K562 (cell line): ENCODE results near the gene YLPM1. TPM values are rescaled to one million over a fixed set of nuclear protein-coding genes. Genes with fewer than 3 reads are reported as not detected.

Source experiments
- ATAC-seq: fragments of 200-7000 bp; cut with Tn5 transposase; 3 replicates; pipeline ENCODE4 v1.9.1; 2020; ENCODE audit warnings: moderate library complexity
- BruUV-seq: library from RNA; stranded (reverse); fragments of 400-500 nt; replicated peaks from 2 replicates; lab custom pipeline; 2021; lab: Mats Ljungman, UMichigan
- CTCF ChIA-PET: fragments of 300-600 bp; formaldehyde crosslinking; extraction: SDS; loops from one replicate; lab custom pipeline; 2021; ENCODE audit warnings: low intra/inter-chr PET ratio; lab: Yijun Ruan, JAX
- POLR2A ChIA-PET: fragments of 300-600, 350-650 bp; sonication (Branson Sonifier 250); formaldehyde crosslinking; extraction: SDS; loops from one replicate; lab custom pipeline; 2021; ENCODE audit warnings: antibody characterized with exemption, inconsistent platforms; lab: Yijun Ruan, JAX
- DNase-seq, 4 experiments: peaks; one replicate each; pipeline versions ENCODE4 v3.0.0 to v3.0.0-alpha.2; 2011 to 2018; ENCODE audit warnings: low spot score in 3 of 4, mixed read lengths in 3 of 4; ENCODE audit errors: extremely low read depth in 1 of 4
- FAIRE-seq: peaks from 2 replicates; lab custom pipeline; 2011; peaks lifted over from hg19 to GRCh38; lab: Jason Lieb, UNC
- H2AFZ ChIP-seq: 2 replicates; pipeline ENCODE4 v1.6.0; 2011; ENCODE audit warnings: low read depth, low read length, control low read depth, inconsistent platforms
- H3K27ac ChIP-seq: fragments of 200-600 bp; 3 replicates; pipeline ENCODE4 v1.8.0; 2011; ENCODE audit warnings: low read depth, mild to moderate bottlenecking, control low read depth, inconsistent platforms, low read length, moderate library complexity, mixed read lengths; ENCODE audit errors: extremely low read depth
- H3K27me3 ChIP-seq, 2 experiments: fragments of 300-600 bp in 1 of 2; 2 replicates in 1 of 2; 3 replicates in 1 of 2; pipeline versions ENCODE4 v1.6.0 to v1.8.0; 2011; ENCODE audit warnings: inconsistent platforms in 2 of 2, low read length in 2 of 2, mild to moderate bottlenecking in 1 of 2, mixed read lengths in 1 of 2, moderate library complexity in 1 of 2; ENCODE audit not compliant: control insufficient read depth in 2 of 2, insufficient read depth in 2 of 2
- H3K36me3 ChIP-seq: fragments of 300-600 bp; 3 replicates; pipeline ENCODE4 v1.8.0; 2011; ENCODE audit warnings: mild to moderate bottlenecking, low read length, inconsistent platforms; ENCODE audit not compliant: control insufficient read depth, insufficient read depth
- H3K4me1 ChIP-seq, 2 experiments: fragments of 200-600 bp in 1 of 2; replicated peaks in 1 of 2; 2 replicates in 1 of 2; 3 replicates in 1 of 2; pipeline versions ENCODE4 v1.5.1 to v1.8.0; 2011; ENCODE audit warnings: inconsistent platforms in 2 of 2, low read length in 2 of 2, mild to moderate bottlenecking in 1 of 2, mixed read lengths in 1 of 2, moderate library complexity in 1 of 2; ENCODE audit not compliant: control insufficient read depth in 2 of 2, insufficient read depth in 2 of 2
- H3K4me2 ChIP-seq: 2 replicates; pipeline ENCODE4 v1.6.1; 2011; ENCODE audit warnings: low read length, control low read depth, inconsistent platforms, mixed read lengths; ENCODE audit not compliant: insufficient read depth
- H3K4me3 ChIP-seq: fragments of 200-600 bp; sonication (generic), shearing (Covaris generic); 2 replicates; pipeline ENCODE4 v1.5.1; 2016; ENCODE audit warnings: control low read depth, inconsistent platforms
- H3K79me2 ChIP-seq: fragments of 200-600 bp; 3 replicates; pipeline ENCODE4 v1.8.0; 2011; ENCODE audit warnings: low read length, inconsistent platforms; ENCODE audit not compliant: control insufficient read depth, insufficient read depth
- H3K9ac ChIP-seq, 2 experiments: 2 replicates each; pipeline versions ENCODE4 v1.6.0 to v1.6.1; 2011; ENCODE audit warnings: low read depth in 2 of 2, low read length in 2 of 2, control low read depth in 1 of 2, inconsistent platforms in 1 of 2, mild to moderate bottlenecking in 1 of 2, mixed read lengths in 1 of 2; ENCODE audit not compliant: insufficient read depth in 1 of 2
- H3K9me1 ChIP-seq: one replicate; pipeline ENCODE4 v1.6.0; 2011; ENCODE audit warnings: inconsistent platforms, mild to moderate bottlenecking, low read length, moderate library complexity; ENCODE audit not compliant: control insufficient read depth, insufficient read depth
- H3K9me3 ChIP-seq: replicated peaks from 2 replicates; pipeline ENCODE4 v1.5.1; 2011; ENCODE audit warnings: low read depth, low read length, inconsistent platforms; ENCODE audit not compliant: control insufficient read depth, insufficient read depth
- H4K20me1 ChIP-seq: replicated peaks from 2 replicates; pipeline ENCODE4 v1.6.1; 2011; ENCODE audit warnings: low read length, inconsistent platforms, mixed read lengths; ENCODE audit not compliant: control insufficient read depth, insufficient read depth
- SIRT6 ChIP-seq: IDR thresholded peaks from one replicate; pipeline ENCODE4 v1.6.1; 2012; ENCODE audit warnings: low read depth, mild to moderate bottlenecking, control low read depth, inconsistent platforms, low read length, moderate library complexity
- U2AF2 ChIP-seq: fragments of 200-400 bp; formaldehyde crosslinking; optimal IDR thresholded peaks from 2 replicates; pipeline ENCODE3; 2017; ENCODE audit warnings: low read depth, mild to moderate bottlenecking, low read length
- YBX1 ChIP-seq: fragments of 450-650 bp; IDR thresholded peaks from 2 replicates; pipeline ENCODE4 v1.7.1; 2016; ENCODE audit warnings: mild to moderate bottlenecking
- ZC3H11A ChIP-seq: IDR thresholded peaks from 2 replicates; pipeline ENCODE4 v1.6.1; 2012; ENCODE audit warnings: low read depth, low read length, improper control_type of control experiment
- ZNF12 ChIP-seq: sonication (generic); formaldehyde crosslinking; IDR thresholded peaks from 2 replicates; pipeline ENCODE4 v1.4.0; 2020; ENCODE audit warnings: mild to moderate bottlenecking, missing genetic modification reagents
- ZSCAN29 ChIP-seq: fragments of 450-650 bp; IDR thresholded peaks from 2 replicates; pipeline ENCODE4 v1.6.1; 2017
- WGBS: fragments of 100-300 bp; shearing (Covaris generic); methylation state at CpG from one replicate; pipeline ENCODE4 v1.1.6; 2016; ENCODE audit warnings: low coverage, mixed read lengths; ENCODE audit not compliant: insufficient coverage; ENCODE audit errors: missing lambda C conversion rate; 5-methylcytosine and 5-hydroxymethylcytosine counted together
- in situ Hi-C: fragments of 300-500 bp; cut with MboI; formaldehyde crosslinking; loops from 4 replicates; pipeline ENCODE4 v1.15.0; 2018; ENCODE audit warnings: inconsistent platforms, mixed read lengths
- intact Hi-C: fragments of 100-400 bp; cut with micrococcal nuclease; formaldehyde crosslinking; loops from 2 replicates; pipeline ENCODE4 v1.14.2; 2022
- polyA plus RNA-seq, 8 experiments: library from polyadenylated mRNA; depleted of rRNA in 4 of 8; stranded (reverse) in 5 of 8; unstranded in 3 of 8; fragments of >200 nt; fragmentation: Nextera tagmentation in 2 of 8; fragmentation: Illumina TruSeq in 1 of 8; extraction: Ambion mirVana in 2 of 8; extraction: Trizol in 1 of 8; gene quantifications; 2 replicates each; pipeline versions ENCODE4 v1.2.1 to v1.2.3, GENCODE V29; 2011 to 2014; ENCODE audit warnings: inconsistent platforms in 1 of 8, missing spikeins in 1 of 8
- total RNA-seq, 7 experiments: library from RNA; depleted of rRNA in 6 of 7; stranded (reverse); fragments of >200 nt in 6 of 7; fragmentation: Illumina TruSeq in 2 of 7; extraction: Trizol in 2 of 7; gene quantifications; 2 replicates each; pipeline versions ENCODE4 v1.2.1 to v1.2.3, GENCODE V29; 2011 to 2021; ENCODE audit warnings: low replicate concordance in 1 of 7

YLPM1 gene
- total and polyA plus RNA-seq, 9 of the 15 experiments (the other 6 are each of a cell fraction or from before 2014, with no cell fraction given), result 7.2 to 32.7 (median 14.6) TPM

DNA sequence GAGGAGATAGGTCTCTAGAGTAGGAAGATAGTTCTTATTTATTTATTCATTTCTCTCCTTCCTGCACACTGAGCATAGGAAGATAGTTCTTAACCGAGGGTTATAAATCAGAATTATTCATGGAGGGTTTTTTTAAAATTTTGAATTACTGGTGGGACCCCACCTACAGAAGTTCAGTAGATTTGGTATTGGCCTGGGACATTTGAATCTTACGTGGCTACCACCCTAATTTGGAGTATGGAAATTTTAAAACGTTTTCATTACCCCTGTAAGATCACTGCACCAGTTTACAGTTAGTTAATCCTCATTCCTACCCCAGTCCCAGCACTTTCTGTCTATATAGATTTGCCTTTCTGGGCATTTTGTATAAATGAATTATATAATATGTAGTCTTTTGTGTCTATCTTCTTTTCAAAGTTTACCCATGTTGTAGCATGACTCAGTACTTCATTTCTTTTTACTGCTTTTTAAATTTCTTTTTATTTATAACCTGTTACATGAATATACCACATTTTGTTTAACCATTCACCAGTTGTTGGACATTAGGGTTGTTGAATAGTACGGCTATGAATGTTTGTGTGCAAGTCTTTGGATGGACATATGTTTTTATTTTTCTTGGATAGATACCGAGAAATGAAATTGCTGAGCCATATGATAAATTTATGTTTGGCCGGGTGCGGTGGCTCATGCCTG is 44.9 kb downstream of the YLPM1 start (continued):
- TF ChIP-seq ZC3H11A, result no peak

DNA sequence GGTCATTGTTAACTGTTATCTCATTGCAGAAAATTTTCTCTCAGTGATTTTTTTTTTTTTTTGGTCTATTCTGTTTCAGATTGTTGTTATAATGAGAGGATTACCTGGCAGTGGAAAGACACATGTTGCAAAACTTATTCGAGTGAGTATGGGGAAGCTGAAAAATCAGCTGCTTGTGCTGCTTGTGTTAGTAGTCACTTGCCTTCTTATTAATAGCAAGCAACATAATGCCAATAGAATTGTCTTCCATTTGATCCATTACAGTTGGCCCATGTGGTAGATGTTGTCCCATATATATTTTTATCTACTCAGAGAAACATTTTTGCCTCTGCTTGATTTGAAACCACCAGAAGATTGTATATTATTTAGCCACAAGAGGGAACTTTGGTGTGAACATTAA is 53.0 kb downstream of the YLPM1 start:
- intact Hi-C loops (no loop called here), in situ Hi-C loops (no loop called here)
- H3K79me2 ChIP-seq, result no peaks in the 10 kb centered on the region
- no peak overlapping the region for H3K4me3 ChIP-seq
- BruUV-seq, result no TSS peak
- FAIRE-seq (no peak), ATAC-seq (no peak), DNase-seq (no peak)
- no peak overlapping the region for H3K27ac ChIP-seq
- ChIA-PET CTCF (no interaction called here), POLR2A (no interaction called here)
- H3K9ac ChIP-seq, result no peak overlapping the region
- TF ChIP-seq ZNF12 (no peak), U2AF2 (no peak), YBX1 (no peak), SIRT6 (no peak), ZSCAN29 (no peak)
- no peaks in the 10 kb centered on the region for H3K27me3 ChIP-seq
- H3K9me1 ChIP-seq, result no peaks in the 10 kb centered on the region
- H4K20me1 ChIP-seq, result no peaks in the 10 kb centered on the region
- WGBS, result 100% methylated on average over 1 of the region's 1 CpG
- peaks cover 82% of the 10 kb centered on the region for H3K36me3 ChIP-seq
- H2AFZ ChIP-seq, result no peak overlapping the region
- no peaks in the 10 kb centered on the region for H3K4me1 ChIP-seq
- no peaks in the 10 kb centered on the region for H3K9me3 ChIP-seq
- no peak overlapping the region for H3K4me2 ChIP-seq
